Activated gamma-delta T cell treated with anti-CD3 and anti-CD28 coated beads, Interleukin-2, amount 50 U/mL, for 16 hours (primary cell): ENCODE measurements around the gene TMEM115.
A peak's percentile ranks its signal among the peaks of the same experiment; 100 is the strongest.

ENCODE experiments used
- DNase-seq: peaks from one replicate; pipeline ENCODE4 v3.0.0-alpha.2; 2020; ENCODE audit warnings: low read depth

Gene TMEM115

GRCh38 chr3:50352781-50353180 is 6.5 kb downstream of the TMEM115 start:
- no peak for DNase-seq

GRCh38 chr3:50351323-50351697 is 8.0 kb downstream of the TMEM115 start:
- DNase-seq: no peak

GRCh38 chr3:50350527-50351322 is 8.6 kb downstream of the TMEM115 start, which contains the start of the genes CYB561D2 and NPRL2:
CYB561D2 (plus strand) TSS chr3:50350862; CDS start chr3:50351434, 572 bp downstream.
NPRL2 (minus strand) TSS chr3:50350775; CDS start chr3:50350652, 123 bp downstream.
- DNase-seq: peak; percentile 100

GRCh38 chr3:50350213-50350526 is 9.2 kb downstream of the TMEM115 start:
- no peak for DNase-seq

- peak; percentile 65 for DNase-seq
Measured at GRCh38 chr3:50347187-50347813, 12.0 kb downstream of the TMEM115 start.

- peak; percentile 53 for DNase-seq
Measured at GRCh38 chr3:50345586-50346234, 13.6 kb downstream of the TMEM115 start, which contains the start of gene ZMYND10. ZMYND10 (minus strand) TSS chr3:50345732; CDS start chr3:50345579, 153 bp downstream.

GRCh38 chr3:50345008-50345407 is 14.3 kb downstream of the TMEM115 start:
- DNase-seq: no peak

- DNase-seq: no peak
Measured at GRCh38 chr3:50342813-50343633, 16.3 kb downstream of the TMEM115 start.

- no peak for DNase-seq
Measured at GRCh38 chr3:50341996-50342650, 17.2 kb downstream of the TMEM115 start.

GRCh38 chr3:50341537-50341936 is 17.8 kb downstream of the TMEM115 start:
- DNase-seq: no peak

- DNase-seq: peak; percentile 45
Measured at GRCh38 chr3:50340448-50341329, 18.6 kb downstream of the TMEM115 start, which contains the start of gene RASSF1. RASSF1 (minus strand) TSS chr3:50340836; CDS start chr3:50340805, 31 bp downstream.

- no peak for DNase-seq
Measured at GRCh38 chr3:50340147-50340447, 19.2 kb downstream of the TMEM115 start.

GRCh38 chr3:50339485-50340146 is 19.7 kb downstream of the TMEM115 start:
- DNase-seq: no peak

- DNase-seq: no peak
Measured at GRCh38 chr3:50338965-50339364, 20.4 kb downstream of the TMEM115 start.

GRCh38 chr3:50337175-50337861 is 22.0 kb downstream of the TMEM115 start:
- peak; percentile 92 for DNase-seq

- DNase-seq: no peak
Measured at GRCh38 chr3:50336452-50337174, 22.7 kb downstream of the TMEM115 start.

- no peak for DNase-seq
Measured at GRCh38 chr3:50334339-50335075, 24.8 kb downstream of the TMEM115 start.

GRCh38 chr3:50333744-50334328 is 25.5 kb downstream of the TMEM115 start:
- no peak for DNase-seq
